NCI-H2029 treated with DMSO at 0.1 percent for 48 hours (cell line): ENCODE data around the gene VENTX.

ENCODE experiments used
- DNase-seq: peaks from one replicate; lab custom pipeline; 2025; lab: John Stamatoyannopoulos, UW

Gene VENTX

DNA sequence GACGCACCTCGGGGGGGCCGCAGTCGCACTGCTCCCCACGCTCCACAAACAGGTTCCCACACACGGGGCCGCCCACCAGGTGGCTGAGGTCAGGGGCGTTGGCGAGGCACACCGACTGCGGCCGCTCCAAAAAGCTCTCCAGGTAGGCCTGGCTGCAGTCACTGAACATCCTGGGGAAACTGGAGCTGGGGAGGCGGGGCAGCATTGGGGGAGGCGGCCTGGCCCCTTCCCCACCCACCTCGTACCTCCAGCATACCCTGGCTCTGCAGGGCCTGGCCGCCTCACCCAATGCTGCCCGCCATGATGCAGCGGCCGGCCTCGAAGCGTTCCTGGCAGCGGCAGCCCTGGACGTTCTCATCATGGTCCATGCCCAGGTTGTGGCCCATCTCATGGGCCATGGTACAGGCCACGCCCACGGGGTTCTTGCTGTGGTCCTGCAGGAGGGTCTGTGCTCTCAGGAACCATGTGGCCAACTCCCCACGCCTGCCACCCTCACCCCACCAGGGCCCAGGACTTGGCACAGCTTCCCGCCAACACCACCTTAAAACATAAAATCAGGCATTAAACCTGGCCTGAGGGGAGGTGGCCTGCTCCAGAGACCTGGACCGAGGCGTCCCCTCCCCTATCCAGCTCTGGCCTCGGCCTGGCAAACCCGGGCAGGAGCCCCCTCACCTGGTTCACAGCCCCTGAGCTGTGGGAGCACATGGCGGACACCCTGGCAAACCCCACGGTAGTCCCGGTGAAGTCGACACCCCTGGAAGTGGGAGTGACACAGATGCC, 34.1 kb downstream of the VENTX start:
- no peak for DNase-seq

DNA sequence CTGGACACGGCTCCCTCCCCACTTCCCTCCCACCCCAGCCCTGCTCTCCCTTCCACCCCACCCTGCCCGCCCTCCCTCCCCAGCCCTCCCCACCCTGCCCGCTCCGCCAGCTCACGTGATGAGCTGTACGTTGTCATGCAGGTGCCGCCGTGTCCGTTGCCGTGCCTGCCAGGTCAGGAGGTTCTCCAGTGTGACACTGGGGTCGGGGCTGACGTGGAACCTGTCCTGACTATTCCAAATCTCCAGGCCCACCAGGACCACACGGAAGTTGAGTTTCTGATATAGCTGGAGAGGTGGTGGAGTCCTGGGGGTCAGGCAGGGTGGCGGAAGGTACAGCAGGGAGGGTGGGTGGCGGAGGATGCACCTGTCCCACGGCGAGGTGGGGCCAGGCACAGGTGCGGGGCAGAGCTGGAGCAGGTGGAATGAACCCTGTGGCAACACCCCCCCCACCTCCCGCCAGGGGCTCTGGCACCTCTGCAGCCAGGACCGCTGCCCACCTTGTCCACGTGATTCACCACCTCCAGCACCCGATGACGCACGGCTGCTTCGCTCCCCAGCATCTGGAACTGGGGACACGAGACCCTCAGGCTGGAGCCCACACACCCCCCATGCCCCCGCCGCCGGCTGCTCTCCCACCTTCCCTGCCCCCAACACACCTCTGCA, 34.8 kb downstream of the VENTX start:
- DNase-seq: no peak

DNA sequence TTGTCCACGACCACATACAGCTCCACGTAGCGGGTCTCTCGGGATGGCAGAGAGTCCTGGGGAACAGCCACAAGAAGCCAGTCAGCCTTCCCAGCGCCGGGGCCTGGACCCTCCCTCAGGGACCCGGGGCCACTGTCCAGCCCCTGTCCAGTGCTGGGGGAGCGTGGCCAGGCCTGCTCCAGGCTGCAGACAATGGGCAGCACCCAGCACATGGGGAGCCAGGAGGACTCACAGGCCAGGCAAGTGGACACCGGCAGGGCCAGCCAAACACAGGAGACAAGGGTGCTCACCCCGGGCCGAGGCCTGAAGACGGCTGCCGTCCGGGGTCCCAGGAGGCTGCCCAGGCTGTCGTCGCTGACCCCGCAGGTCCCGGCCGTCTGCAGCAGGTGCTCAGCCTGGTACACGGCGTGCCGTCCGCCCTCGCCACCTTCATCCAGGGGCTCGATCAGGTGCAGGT, 35.3 kb downstream of the VENTX start:
- no peak for DNase-seq

DNA sequence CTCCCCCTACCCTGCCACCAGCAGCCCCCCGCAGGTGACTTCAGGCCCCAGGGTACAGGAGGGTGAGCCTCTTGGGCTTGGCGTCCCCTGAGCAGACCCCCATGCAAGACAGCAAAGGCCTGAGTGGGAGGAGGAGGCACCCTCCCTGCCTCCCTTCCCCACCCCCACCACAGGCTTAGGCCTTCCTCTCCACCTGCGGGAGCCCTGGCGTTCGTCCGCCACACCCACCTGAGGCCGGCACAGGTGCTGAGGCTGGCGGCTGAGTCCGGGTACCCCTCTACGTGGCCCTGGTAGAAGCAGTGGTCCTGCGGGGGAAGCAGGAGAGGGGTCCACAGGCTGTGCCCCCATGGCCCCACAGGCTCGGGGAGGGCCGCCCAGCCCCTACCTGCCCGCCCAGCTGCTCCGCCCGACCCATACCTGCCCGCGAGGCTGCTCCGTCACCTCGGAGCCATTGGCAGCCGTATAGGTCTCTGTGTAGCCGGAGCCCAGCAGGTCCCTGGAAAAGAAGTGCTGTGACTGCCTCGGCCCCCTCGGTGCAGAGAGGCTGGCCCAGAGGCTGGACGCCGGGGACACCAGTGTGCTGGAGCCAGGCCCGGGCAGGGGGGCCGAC, 36.0 kb downstream of the VENTX start:
- no peak for DNase-seq

DNA sequence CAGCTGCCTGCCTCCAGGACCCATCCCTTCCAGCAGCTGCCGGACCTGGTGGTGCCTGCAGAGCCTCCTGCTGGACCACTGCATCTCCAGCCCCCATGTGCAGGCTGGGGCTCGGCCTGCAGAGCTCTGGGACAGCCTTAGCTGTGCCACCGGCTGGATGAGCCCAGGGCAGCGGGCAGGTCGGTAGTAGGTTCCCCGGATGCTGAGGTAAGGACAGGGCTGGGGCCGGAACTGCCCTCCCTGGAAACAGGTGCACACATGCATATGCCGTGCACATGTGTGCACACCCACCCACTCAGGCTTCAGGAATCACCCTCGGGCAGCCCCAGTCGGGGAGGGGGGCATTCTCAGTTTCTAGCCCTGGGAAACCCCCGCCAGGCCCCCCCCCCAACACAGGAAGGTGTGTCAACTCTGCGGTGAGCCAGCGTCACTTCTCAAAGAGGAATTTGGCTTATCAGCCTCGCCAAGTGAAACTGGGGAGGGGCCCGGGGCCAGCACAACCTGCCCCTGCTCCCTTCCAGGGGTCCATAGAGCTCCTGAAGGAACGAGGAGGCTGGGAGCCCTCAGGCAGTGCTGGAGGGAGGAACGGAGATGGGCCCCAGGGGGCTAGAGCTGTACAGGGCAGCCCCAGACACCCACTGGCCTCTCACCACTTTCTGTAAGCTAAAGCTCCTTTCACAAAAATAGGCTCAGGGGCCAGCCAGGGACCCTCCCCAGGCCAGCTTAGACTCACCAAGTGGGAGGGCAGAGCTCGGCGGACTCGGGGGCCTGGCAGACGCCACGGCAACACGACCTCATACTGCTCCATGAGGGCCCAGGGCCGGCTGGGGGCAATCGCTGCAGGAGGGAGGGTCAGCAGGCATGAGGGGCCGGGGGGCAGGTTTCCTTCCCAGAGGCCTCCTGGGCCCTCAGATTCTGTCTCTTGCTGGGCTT, 37.4 kb downstream of the VENTX start:
- no peak for DNase-seq

DNA sequence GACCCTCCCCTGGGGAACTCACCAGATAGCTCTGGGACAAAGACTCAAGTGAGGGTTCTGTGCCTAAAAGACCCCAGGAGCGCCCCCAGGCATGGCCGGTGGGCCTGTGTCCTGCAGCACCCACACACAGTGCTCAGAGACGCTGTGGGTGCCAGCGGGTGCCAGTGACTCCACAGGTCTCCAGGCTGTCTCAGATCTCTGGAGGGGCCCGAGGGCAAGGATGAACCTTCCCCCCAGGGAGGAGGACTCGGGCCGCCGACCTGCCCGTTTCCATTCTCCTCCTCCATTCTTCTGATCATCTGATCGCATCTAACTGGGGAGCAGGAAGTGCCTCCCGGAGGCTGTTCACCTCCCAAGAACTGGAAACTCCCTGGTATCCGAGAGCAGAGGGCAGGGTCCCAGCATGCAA, 38.0 kb downstream of the VENTX start:
- no peak for DNase-seq

DNA sequence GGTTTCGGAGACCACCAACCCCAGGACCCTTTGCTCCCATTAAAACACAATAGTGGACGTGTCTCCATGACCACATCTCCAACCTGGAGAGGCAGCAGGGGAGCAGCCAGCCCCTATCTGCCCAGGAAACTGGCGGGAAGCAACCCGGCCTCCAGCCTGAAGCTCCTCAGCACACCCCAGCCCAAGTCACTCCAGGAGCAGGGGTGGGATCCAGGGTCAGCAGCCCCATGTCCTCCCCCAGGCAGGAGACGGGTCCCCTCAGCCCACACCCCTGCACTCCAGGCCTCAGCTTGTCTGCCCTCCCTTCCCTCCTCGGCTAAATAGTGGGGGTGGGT, 38.4 kb downstream of the VENTX start:
- DNase-seq: no peak

DNA sequence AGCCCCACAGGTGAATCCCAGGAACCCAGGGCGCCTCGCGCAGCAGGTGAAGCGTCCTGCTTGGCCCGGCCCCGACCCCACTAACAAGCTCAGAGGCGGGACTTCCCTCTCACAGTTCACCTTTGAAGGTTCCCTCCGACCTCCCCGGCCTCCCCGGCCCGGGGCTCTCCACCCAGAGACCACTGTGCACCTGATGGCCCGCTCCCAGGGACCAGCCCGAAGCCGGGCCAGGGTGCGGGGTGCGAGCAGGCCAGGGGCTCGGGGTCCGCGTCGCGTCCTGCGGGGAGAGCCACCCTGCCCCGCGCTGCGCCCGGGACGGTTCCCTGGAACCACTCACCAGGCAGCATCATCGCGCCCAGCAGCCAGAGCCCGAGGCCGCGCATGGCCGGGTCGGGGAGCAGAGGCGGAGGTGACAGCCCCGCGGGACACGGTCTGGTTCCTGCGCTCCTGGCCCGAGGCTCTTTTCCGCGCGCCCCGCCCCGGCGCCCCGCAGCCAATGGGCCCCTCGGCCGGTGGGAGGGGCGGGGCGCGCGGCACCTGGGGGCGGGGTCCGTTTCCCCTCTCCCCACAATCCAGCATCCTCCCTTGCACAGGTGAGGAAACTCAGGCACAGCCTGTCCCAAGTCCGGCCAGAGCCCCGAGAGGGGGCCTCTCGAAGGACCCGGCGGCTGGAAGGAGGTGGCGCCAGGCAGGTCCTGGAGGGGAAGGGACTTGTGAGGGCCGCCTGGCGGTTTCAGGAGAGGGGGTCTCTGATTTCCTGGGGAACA, 39.0 kb downstream of the VENTX start, which contains the start of gene ADAM8:
TSS of gene ADAM8 (minus strand) at position 434 of the 767 bp plus-strand sequence. CDS start at position 383, 51 bp downstream.
- no peak for DNase-seq

DNA sequence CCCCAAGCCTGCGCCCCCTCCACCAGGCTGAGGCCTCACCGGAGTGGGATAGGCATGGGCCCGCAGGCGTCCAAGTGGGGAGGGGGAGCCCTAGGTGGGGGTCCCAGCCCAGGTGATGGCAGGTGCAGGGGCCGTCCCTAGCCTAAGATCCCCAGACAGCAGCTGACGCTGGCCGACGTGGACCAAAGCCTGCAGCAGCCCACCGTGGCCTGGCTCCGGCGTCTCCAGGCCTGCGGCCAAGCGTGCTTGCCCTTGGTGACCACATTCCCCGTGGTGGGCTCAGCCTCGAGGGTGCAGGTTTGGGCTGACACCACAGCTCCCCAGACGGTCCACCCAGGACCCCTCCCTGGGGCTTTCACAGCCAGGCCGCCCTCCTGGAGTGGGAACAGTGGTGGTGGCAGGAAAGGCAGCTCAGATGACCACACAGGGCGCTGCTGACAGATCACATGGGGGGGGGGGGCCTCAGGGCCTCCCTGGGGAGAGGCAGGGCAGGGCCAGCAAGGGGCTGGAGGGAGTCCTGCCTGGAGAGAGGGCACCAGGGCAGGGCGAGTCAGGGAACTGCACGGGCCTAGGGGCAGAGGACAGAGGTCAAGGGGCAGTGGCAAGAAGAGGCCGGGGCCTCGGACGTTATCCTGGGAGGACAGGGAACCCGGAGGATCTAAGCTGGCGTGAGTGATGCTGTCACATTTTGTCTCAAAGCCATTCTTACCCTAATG, 39.8 kb downstream of the VENTX start:
- no peak for DNase-seq

DNA sequence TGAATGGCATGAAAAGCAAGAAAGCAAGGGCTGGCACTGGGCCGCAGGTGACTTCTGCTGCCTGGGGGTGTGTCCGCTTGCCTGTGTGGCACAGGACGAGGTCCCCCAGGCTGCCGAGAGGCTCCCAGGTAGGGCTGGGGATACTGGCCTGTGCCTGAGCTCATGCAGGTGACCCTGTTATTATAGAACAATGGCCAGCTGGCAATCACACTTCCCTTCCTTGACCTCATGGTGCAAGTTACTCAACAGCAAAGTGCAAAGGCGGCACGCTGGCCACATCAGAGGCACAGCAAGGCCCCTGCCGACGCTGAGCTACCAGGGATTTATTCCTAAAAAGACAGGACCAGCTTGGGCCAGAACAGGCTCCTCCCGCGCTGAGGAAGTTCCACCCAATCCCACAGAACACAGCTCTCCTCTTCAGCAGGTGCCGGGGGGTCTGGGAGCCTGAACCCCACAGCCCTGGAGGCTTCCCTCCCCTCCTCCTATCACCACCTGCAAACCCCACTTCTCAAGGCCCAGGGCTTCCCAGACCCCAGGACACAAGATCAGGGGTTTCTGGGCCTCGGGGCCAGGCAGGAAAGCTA, 40.4 kb downstream of the VENTX start:
- no peak for DNase-seq

DNA sequence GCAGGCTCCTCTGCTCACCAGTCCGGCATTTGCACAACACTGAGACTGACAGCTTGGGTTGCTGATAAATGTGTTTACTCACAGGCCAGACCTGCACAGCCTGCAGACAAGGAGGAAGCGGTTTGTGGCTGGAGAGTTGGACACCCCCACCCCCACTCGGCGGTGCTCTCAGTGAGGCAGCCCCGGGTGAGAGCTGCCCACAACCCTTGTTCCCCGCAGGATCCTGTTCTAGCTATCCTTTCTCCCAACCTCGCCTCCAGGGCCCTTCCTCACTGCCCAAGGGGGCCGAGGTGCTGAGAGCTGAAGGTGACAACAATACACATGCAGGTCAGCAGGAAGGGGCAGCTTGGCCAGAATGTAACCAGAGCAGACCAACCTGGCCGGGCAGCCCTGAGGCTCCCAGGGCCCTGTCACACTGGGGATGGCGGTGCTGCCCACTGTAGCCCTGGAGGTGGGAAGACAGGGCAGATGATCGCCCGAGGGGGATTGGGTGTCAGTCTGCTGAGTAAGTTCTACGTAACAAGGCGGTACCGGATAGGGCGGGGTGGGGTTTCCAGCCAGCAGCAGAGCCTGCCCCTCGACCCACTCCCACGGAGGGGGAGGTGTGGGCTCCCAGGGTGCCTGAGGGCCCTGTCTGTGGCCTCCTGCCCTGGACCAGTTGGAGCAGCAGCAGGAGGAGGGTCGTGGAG, 41.1 kb downstream of the VENTX start:
- DNase-seq: no peak

DNA sequence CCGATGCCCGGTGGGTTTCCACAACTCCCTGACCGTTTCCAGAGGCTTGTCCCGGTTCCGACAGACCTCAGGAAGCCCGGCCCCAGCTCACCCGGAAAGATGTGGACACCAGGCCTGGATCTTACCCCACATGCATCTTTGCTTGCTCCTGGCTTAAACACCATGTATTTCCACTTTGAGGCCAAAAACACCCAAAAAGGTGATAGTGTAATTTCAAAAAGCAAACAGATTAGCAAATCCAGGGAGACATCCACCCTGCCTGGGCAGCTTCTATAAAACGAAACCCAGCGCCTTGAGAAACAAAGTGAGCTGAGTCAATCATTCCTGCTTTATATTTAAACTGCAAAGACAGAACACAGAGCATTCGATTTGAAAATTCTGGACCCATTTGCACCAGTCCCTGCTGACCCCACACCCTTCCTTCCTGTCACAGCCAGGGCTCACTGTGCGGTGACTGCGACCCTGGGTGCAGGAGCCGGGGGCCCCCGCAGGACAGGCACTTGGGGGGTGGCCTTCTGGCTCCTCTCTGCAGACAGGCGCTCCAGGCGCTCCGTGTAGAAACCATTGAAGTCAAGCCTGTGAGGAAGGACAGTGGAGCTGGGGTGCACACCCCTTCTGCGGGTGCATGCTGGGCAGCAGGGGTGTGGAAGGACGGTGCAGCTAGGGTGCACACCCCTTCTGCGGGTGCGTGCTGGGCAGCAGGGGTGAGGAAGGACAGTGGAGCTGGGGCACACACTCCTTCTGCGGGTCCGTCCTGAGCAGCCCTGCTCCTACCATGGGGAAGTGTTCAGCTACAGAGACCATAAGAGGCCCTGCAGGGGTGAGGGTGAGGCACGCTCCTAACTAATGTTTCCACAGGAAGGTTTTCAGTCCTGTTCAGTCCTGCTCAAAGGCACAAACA, 41.9 kb downstream of the VENTX start:
- no peak for DNase-seq

DNA sequence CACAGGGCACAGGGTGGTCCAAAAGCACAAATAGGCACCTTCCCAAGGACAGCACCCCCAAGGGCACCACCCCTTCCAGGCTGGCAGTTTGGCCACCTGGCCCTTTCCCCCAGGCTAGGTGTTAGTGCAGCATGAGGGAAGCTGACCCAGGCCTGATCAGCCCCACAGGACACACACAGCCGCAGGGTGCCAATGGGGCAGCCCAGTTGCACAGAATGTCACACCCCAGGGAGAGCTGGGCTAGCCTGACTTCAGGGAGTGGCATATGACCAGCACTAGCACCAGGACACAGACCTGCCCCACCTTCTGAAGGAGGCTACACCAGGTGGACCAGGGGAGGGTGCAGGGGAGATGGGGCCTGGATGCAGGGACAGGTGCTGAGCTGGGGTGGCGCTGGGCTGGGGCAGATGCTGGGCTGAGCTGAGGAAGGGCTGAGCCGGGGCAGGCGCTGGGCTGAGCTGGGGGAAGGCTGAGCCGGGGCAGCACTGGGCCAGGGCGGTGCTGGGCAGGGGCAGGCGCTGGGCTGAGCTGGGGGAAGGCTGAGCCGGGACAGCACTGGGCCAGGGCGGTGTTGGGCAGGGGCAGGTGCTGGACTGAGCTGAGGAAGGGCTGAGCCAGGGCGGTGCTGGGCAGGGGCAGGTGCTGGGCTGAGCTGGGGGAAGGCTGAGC, 42.9 kb downstream of the VENTX start:
- no peak for DNase-seq

DNA sequence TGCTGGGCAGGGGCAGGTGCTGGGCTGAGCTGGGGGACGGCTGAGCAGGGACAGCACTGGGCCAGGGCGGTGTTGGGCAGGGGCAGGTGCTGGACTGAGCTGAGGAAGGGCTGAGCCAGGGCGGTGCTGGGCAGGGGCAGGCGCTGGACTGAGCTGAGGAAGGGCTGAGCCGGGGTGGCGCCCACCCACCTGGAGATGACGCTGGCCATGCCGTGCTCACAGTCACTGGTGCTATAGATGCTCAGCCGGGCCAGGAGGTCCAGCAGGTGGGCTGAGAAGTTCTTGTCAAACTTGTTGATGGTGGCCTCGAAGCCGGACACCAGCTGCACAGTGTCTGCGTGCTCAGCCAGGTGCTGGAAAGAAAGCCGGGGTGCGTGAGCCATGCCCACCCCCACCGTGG, 43.4 kb downstream of the VENTX start:
- no peak for DNase-seq

DNA sequence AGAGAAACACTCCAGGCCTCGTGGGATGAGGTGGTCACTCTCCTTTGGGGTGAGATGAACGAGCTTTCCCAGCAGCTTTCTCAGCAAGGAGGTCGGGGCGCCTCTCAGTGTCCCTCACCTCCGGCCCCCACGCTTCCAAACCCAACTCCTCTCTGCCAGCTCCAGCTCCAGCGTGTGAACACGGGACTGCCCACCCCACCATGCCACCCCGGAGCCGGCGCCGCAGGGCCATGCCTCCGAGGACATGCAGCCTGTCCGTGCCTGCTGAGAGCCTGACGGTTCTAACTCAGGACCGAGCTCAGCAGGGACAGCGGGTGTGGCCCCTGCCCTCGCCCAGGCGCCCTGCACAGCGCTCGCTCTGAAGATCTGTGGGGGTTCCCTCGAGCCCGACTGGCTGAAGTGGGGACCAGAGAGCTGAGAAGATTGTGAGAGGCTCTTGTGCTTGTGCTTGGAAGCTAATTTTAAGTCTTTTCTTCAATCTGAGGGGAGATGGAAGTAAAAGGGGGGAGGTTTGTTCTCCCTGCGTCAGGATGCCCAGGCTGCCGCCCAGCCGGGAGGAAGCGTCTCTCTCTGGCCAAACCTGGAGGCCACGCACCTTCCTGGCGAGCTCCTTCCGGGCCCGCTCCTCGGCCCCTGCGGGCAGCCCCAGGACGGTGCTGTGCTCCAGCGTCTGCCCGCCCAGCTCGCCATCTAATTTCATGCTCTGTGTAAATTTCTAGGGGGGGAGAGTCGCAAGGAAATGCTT, 44.1 kb downstream of the VENTX start:
- no peak for DNase-seq

DNA sequence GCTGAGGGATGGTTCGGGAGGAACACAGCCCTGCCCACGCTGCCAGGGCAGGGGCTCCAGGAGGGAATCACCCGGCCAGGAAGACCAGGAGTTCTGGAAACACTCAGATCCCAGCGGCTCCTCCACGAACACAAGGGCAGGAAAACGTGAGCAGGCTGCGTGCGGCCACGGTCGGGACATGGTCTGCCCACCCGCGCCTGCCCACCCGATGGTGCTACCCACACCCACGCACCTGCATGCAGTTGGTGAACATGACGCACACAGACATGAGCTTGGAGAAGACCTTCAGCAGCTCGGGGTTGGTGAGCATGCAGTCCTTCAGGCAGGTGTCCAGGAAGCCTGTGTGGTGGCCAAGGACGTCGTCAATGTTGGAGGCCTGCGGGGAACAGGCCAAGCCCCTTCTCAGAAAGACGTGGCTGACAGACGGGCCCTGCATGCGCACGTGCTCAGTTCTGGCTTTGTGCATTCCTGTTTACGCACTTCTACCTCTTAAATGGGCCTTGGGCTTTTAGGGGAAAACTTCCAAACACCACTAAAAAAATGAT, 45.3 kb downstream of the VENTX start:
- no peak for DNase-seq

DNA sequence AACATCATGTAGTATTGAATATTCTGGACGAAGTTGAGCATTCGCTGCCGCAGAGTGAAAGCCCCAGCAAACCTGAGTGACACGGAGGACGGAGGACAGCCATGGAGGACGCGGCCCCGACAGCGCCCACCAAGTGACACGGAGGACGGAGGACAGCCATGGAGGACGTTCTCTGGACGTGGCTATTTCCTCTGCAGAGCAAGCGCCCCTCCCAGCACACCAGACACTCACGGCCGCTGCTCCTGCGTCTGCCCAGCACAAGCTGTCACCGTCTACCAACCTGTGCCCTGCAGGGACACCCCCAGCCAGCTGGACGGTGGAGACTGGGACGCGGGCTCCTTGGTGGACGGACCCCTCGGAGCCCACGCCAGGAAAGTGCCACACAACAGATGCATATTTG, 46.3 kb downstream of the VENTX start:
- no peak for DNase-seq
